PC-3 (cell line): ENCODE results near the gene ZNF710. TPM values are rescaled to one million over a fixed set of nuclear protein-coding genes. Genes with fewer than 3 reads are reported as not detected.

ENCODE experiments used
- ATAC-seq: fragments of 200-7000 bp; cut with Tn5 transposase; 2 replicates; pipeline ENCODE4 v1.9.1; 2020; ENCODE audit warnings: mild to moderate bottlenecking, moderate library complexity
- BruUV-seq: library from RNA; stranded (reverse); fragments of 400-500 nt; replicated peaks from 2 replicates; lab custom pipeline; 2021; lab: Mats Ljungman, UMichigan
- CTCF ChIA-PET: fragments of 300-600 bp; sonication (Branson Sonifier 250); formaldehyde crosslinking; loops from one replicate; lab custom pipeline; 2022; ENCODE audit warnings: antibody characterized with exemption; lab: Charles Lee
- POLR2A ChIA-PET: fragments of 300-600 bp; sonication (Branson Sonifier 250); formaldehyde crosslinking; loops from one replicate; lab custom pipeline; 2022; ENCODE audit warnings: antibody characterized with exemption; ENCODE audit not compliant: unreplicated experiment; lab: Charles Lee
- DNase-seq: peaks from one replicate; pipeline ENCODE4 v3.0.0-alpha.2; 2015
- H2AFZ ChIP-seq: fragments of 300-600 bp; sonication (generic); 2 replicates; pipeline ENCODE4 v1.6.0; 2016; ENCODE audit warnings: antibody characterized with exemption, low read length
- H3F3A ChIP-seq: fragments of 300-600 bp; sonication (generic); one replicate; pipeline ENCODE4 v1.6.0; 2017; ENCODE audit warnings: antibody characterized with exemption, low read length, control low read depth, mild to moderate bottlenecking; ENCODE audit not compliant: unreplicated experiment
- H3K27ac ChIP-seq: fragments of 300-600 bp; sonication (generic); 2 replicates; pipeline ENCODE4 v1.5.1; 2016; ENCODE audit warnings: mild to moderate bottlenecking, low read length
- H3K27me3 ChIP-seq: fragments of 300-600 bp; sonication (generic); 2 replicates; pipeline ENCODE4 v1.6.1; 2016; ENCODE audit warnings: low read length, mixed read lengths
- H3K36me3 ChIP-seq: fragments of 300-600 bp; sonication (generic); 2 replicates; pipeline ENCODE4 v1.6.1; 2016; ENCODE audit warnings: low read depth, mixed run types, low read length, mixed read lengths
- H3K4me1 ChIP-seq: fragments of 300-600 bp; sonication (generic); 2 replicates; pipeline ENCODE4 v1.5.1; 2016; ENCODE audit warnings: low read length; ENCODE audit not compliant: insufficient read depth
- H3K4me2 ChIP-seq: fragments of 300-600 bp; sonication (generic); 2 replicates; pipeline ENCODE4 v1.6.0; 2016; ENCODE audit warnings: low read length
- H3K4me3 ChIP-seq: fragments of 300-600 bp; sonication (generic); 2 replicates; pipeline ENCODE4 v1.5.1; 2016; ENCODE audit warnings: mild to moderate bottlenecking, low read length, mixed read lengths
- H3K79me2 ChIP-seq: fragments of 300-600 bp; sonication (generic); 2 replicates; pipeline ENCODE4 v1.6.1; 2017; ENCODE audit warnings: low read length, mixed read lengths
- H3K9ac ChIP-seq: fragments of 300-600 bp; sonication (generic); 2 replicates; pipeline ENCODE4 v1.6.0; 2016; ENCODE audit warnings: mild to moderate bottlenecking, low read length
- H3K9me2 ChIP-seq: fragments of 300-600 bp; sonication (generic); replicated peaks from 2 replicates; pipeline ENCODE4 v1.6.1; 2016; ENCODE audit warnings: mixed run types, low read length, mixed read lengths
- H3K9me3 ChIP-seq: fragments of 300-600 bp; sonication (generic); 2 replicates; pipeline ENCODE4 v1.6.1; 2016; ENCODE audit warnings: low read length, mixed read lengths
- H4K20me1 ChIP-seq: fragments of 300-600 bp; sonication (generic); 2 replicates; pipeline ENCODE4 v1.6.1; 2016; ENCODE audit warnings: low read length, mixed read lengths
- CTCF ChIP-seq: fragments of 300-600 bp; sonication (generic); conservative IDR thresholded peaks from 2 replicates; pipeline ENCODE4 v1.5.1; 2017; ENCODE audit warnings: antibody characterized with exemption, low read depth, mild to moderate bottlenecking, low read length
- EZH2 ChIP-seq: fragments of 300-600 bp; sonication (generic); IDR thresholded peaks from one replicate; pipeline ENCODE4 v1.6.1; 2017; ENCODE audit warnings: antibody characterized with exemption, mild to moderate bottlenecking, low read length; ENCODE audit not compliant: unreplicated experiment
- EZH2phosphoT487 ChIP-seq: fragments of 300-600 bp; sonication (generic); IDR thresholded peaks from 2 replicates; pipeline ENCODE4 v1.6.1; 2018; ENCODE audit warnings: mild to moderate bottlenecking, antibody characterized with exemption, low read length, borderline replicate concordance
- intact Hi-C: fragments of 100-400 bp; cut with micrococcal nuclease; formaldehyde crosslinking; loops from 2 replicates; pipeline ENCODE4 v1.9.0; 2023
- total RNA-seq: library from RNA; depleted of rRNA; stranded (reverse); fragments of >200 nt; gene quantifications from 2 replicates; pipeline ENCODE4 v1.2.3, GENCODE V29; 2014

ZNF710 gene
- total RNA-seq, 1 experiment from 2014 or later = 12.9 TPM

GRCh38 chr15:90080818-90081393, 79.8 kb downstream of the ZNF710 start:
- no peaks in the 10 kb centered on the region for H3F3A ChIP-seq
- intact Hi-C loops = no loop called here
- ChIA-PET POLR2A (no interaction called here), CTCF (no interaction called here)
- ATAC-seq (no peak), DNase-seq (no peak)
- H3K36me3 ChIP-seq = 0 out of 2 replicates have a peak, but pooled peaks cover 12% of the 10 kb centered on the region
- no peaks in the 10 kb centered on the region for H3K27me3 ChIP-seq
- H3K9me2 ChIP-seq = no peaks in the 10 kb centered on the region
- TF ChIP-seq CTCF (no peak), EZH2 (no peak), EZH2phosphoT487 (no peak)
- H3K9ac ChIP-seq = no peak overlapping the region
- BruUV-seq = no TSS peak
- no peaks in the 10 kb centered on the region for H3K9me3 ChIP-seq
- peaks cover 4% of the 10 kb centered on the region for H3K4me1 ChIP-seq
- no peaks in the 10 kb centered on the region for H4K20me1 ChIP-seq
- no peak overlapping the region for H3K4me3 ChIP-seq
- H3K27ac ChIP-seq = no peak overlapping the region
- no peak overlapping the region for H2AFZ ChIP-seq
- H3K4me2 ChIP-seq = no peak overlapping the region
- H3K79me2 ChIP-seq = no peaks in the 10 kb centered on the region

DNA sequence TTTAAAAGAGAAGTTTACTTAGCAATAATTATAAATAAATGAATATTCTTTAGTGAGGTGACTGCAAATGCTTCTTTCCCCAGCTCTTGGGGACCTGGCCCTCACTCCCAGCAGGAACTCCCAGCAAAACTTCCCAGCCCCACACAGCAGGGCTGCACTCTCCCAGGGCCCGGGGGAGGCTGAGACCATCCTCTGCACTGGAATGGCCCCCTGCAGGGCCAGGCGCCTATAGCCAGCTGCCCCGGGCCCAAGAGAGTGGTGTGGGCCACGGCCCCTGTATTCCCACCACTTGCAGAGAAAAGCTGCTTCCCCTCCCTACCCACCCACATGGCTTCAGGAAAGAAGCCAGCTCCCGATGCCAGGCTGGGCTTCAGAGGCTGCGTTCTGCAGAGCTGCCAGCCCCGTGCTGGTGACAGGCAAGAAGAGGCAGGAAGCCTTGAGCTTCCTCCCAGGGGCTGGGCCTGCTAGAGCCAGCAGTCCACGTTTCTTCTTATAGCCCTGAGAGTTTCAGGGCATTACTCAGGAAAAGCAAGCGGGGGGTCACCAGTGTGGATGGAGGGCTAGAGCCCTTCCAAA, 81.1 kb downstream of the ZNF710 start:
- H3K4me1 ChIP-seq = no peaks in the 10 kb centered on the region
- no peaks in the 10 kb centered on the region for H4K20me1 ChIP-seq
- DNase-seq = no peak
- POLR2A ChIA-PET = no interaction called here
- H3F3A ChIP-seq = no peaks in the 10 kb centered on the region
- H3K9ac ChIP-seq = no peak overlapping the region
- H3K36me3 ChIP-seq = 0 out of 2 replicates have a peak, but pooled peaks cover 5% of the 10 kb centered on the region
- H3K79me2 ChIP-seq = no peaks in the 10 kb centered on the region
- H3K27ac ChIP-seq = no peak overlapping the region
- no TSS peak for BruUV-seq
- H3K9me3 ChIP-seq = no peaks in the 10 kb centered on the region
- ATAC-seq = no peak
- no peak overlapping the region for H3K4me3 ChIP-seq
- TF ChIP-seq CTCF = no peak
- no peak for TF ChIP-seq EZH2phosphoT487
- no peak for TF ChIP-seq EZH2
- H2AFZ ChIP-seq = no peak overlapping the region
- no peaks in the 10 kb centered on the region for H3K27me3 ChIP-seq
- H3K4me2 ChIP-seq = no peak overlapping the region
- CTCF ChIA-PET = no interaction called here
- H3K9me2 ChIP-seq = no peaks in the 10 kb centered on the region
- intact Hi-C loops = no loop called here

DNA sequence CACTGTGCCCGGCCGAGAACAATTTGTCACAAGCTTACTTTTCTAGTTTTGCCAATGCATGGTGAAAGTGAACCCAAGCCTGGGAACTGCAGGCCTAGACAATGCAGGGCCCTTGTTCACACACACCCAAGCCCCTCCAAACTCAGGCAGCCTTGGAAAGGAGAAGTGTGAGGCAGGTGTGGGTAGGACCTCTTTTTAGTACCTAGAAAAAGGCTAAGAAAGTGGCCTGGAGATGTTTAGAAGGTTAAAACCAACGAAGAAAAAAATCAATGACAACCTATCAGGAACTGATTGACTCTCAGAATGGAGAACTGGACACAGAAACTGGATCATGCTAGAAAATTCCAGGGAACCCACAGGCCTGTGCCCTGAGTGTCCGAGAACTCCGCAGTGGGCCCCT, 82.3 kb downstream of the ZNF710 start:
- no TSS peak for BruUV-seq
- DNase-seq (no peak), ATAC-seq (no peak)
- CTCF ChIA-PET = no interaction called here
- no peak overlapping the region for H3K9ac ChIP-seq
- TF ChIP-seq EZH2 (no peak), EZH2phosphoT487 (no peak), CTCF (no peak)
- no peaks in the 10 kb centered on the region for H4K20me1 ChIP-seq
- H3K79me2 ChIP-seq = no peaks in the 10 kb centered on the region
- H2AFZ ChIP-seq = no peak overlapping the region
- 0 out of 2 replicates have a peak, but pooled peaks cover 5% of the 10 kb centered on the region for H3K36me3 ChIP-seq
- intact Hi-C loops = no loop called here
- H3K4me1 ChIP-seq = no peaks in the 10 kb centered on the region
- POLR2A ChIA-PET = no interaction called here
- no peaks in the 10 kb centered on the region for H3K9me3 ChIP-seq
- no peaks in the 10 kb centered on the region for H3F3A ChIP-seq
- no peak overlapping the region for H3K4me3 ChIP-seq
- no peak overlapping the region for H3K27ac ChIP-seq
- no peaks in the 10 kb centered on the region for H3K9me2 ChIP-seq
- H3K4me2 ChIP-seq = no peak overlapping the region
- H3K27me3 ChIP-seq = no peaks in the 10 kb centered on the region
